GM21360 (cell line): Measurements from ENCODE around the gene YJEFN3.

Experiments used
- ATAC-seq: cut with Tn5 transposase; IDR thresholded peaks from one replicate; pipeline ENCODE4 v1.9.1; 2021; ENCODE audit warnings: mild to moderate bottlenecking, moderate library complexity; ENCODE audit not compliant: unreplicated experiment

Gene YJEFN3, protein sequence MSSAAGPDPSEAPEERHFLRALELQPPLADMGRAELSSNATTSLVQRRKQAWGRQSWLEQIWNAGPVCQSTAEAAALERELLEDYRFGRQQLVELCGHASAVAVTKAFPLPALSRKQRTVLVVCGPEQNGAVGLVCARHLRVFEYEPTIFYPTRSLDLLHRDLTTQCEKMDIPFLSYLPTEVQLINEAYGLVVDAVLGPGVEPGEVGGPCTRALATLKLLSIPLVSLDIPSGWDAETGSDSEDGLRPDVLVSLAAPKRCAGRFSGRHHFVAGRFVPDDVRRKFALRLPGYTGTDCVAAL

DNA sequence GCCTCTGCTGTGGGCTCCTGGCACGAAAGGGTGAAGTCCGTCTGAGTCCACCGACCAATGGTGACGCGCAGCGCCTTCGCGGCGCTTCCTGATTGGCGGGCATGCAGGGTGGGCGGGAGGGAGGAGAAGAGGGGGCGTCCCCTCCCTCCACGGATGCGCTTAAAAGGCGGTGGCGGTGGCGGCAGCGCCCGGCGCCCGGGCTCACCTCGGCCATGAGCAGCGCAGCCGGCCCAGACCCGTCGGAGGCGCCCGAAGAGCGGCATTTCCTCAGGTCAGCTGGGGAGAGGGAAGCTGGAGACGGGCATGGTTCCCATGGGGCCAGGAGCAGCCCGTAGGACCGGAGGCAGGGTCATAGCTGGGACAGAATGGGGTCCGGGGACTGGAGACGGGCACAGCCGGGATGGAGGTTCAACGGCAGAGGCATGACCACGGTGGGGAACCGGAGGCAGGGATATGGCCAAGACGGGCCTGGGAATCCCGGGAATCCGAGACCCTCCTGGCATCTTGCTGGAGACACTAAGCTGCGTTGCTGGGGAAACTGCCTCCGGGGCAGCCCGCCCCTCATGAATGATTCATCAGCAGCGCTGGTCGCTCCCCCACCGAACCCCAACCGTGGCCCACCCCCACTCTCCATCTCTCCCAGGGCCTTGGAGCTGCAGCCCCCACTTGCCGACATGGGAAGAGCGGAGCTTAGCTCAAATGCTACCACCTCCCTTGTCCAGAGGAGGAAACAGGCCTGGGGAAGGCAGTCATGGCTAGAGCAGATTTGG lies at the start of gene YJEFN3:
TSS of gene YJEFN3 (plus strand) at position 191 of the 770 bp plus-strand sequence. CDS start at position 213, 22 bp downstream.
- ATAC-seq, result no peak

DNA sequence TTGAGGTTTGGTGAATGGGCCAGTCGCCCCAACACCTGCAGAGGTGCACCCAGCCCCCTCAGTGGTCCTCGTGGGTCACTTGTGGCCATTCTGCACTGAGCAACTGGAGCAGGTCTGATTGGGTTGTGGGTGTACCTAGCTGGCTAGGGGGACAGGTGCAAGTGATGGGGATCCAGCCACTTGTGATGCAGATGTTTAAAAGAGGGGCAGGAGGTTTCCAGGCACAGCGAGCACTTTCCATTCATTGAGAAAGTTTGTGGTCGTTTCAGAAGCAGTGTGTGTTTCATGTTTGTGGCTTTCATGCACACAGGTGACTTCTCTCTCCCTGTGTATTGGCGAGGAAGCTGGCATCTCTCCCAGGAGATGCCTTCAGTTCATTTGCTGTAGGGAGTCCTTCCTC lies 48.0 kb upstream of the YJEFN3 start:
- no peak for ATAC-seq

DNA sequence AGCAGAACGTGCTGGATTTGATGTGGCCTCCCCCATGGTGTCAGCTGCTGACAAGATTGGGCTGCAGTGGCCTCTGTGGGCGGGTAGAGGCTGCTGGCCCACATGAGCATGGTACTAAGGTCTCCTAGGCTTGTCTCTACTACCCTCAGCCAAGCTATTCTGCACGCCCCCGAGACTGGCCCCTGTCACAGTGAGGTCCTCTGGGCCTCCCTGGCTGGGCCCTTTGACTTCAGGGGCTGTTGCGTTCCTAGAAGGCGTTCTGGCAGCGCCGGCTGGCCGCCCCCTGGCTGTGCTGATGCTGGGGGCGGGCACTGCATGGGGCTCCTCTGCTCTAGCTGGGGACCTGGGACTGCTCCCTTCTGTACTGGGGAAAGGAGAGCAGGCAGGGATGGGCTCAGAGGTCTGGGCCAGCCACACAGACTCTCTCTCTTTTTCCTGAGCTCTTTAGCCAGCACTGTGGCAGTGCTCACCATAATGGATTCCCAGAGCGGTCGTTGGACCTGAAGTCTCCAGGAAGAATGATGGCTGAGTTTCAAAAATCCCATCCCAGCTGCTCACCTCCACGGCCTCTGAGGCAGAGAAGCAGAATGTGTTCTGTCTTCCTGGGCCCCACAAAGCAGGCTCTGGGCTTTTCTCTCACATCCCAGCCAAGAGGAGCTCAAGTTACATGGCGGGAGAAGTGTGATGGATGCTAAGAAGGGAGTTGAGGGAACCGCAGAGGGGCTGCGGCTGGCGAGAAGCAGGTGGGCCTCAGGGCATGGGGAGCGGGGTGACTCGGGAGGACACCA lies 45.7 kb upstream of the YJEFN3 start:
- no peak for ATAC-seq

DNA sequence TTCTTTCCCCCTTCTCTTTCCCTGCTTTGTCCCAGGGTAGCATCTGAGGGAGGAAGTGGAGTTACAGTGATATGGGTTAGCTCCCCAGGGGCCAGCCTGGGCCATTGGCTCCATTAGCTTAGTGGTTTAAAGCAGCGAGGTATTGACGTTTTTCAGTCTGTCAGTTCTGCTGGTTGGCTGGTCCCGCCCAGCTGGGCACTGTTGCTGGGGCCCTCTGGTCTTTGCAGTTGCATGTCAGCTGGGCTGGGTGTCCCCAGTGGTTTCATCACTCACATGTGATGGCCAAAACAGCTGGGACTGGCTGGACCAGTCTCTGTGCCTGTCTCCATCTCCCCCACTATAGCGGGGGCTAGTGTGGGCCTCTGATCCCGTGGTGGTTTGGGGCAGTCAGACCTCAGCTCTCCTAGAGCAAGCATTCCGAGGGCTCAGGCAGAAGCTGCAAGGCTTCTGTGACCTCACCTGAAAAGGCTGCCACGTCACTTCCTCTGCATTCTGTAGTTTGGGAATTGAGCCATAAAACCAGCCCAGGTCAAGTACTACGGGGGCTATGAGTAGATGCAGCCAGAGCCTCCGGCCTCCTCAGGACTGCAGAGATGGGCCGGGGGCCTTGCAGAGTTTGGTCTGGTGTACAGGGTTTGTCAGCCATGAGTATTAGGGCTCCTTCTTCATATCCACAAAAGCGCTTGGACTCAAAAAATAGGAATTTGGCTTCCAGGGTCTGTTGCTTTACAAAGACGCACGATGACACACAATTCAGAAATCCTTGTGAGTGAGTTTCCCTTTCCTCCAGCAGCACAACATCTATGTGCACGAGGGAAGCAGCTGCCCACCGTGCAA lies 43.3 kb upstream of the YJEFN3 start:
- ATAC-seq, result no peak

DNA sequence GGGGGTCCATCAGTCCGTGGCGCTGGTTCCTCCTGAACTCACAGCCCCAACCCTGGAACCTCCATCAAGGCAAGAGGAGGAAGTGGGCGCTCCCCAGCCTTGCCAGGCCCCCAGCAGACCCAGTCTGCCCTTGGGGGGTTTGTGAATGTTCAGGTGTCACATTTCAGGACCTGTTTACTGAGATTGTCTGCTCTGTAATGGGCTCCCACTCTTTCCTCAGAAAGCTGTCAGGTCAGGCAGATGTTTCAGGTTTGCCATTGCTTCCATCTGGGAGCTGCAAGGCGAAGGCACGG lies 42.8 kb upstream of the YJEFN3 start:
- no peak for ATAC-seq

DNA sequence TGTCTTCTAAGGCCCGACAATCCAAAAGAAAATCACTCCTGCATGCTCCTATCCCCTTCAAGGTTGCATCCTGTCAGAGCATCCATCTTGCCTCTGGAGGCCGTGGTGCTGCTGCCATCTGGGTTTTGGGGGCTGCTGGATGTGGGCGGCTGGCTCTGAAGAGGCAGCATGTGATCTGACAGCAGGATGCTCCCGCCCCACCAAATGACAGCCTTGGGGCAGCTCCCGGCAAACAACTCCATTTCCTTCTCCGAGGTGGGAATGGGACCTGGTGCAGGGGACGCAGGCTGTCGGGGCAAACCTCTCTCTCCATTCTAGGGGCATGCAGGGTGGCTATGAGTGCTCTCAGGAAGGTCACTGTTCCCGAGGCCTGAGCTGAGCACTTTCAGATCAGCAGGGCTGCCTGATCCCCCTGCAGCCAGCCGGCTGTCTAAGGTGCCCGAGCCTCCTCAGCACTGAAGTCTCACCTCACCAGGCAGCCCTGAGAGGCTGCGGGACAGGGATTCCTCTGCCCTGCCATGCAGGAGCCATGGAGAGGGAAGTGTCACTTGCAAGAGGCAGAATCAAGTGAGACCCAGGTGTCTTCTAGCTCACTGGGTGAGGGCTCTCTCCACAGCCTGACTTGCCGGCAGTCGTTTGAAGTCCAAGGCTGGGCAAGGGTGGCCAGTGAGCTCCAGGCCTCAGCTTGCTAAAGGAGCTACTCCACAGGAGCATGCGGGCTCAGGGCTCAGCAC lies 42.2 kb upstream of the YJEFN3 start:
- ATAC-seq, result no peak

DNA sequence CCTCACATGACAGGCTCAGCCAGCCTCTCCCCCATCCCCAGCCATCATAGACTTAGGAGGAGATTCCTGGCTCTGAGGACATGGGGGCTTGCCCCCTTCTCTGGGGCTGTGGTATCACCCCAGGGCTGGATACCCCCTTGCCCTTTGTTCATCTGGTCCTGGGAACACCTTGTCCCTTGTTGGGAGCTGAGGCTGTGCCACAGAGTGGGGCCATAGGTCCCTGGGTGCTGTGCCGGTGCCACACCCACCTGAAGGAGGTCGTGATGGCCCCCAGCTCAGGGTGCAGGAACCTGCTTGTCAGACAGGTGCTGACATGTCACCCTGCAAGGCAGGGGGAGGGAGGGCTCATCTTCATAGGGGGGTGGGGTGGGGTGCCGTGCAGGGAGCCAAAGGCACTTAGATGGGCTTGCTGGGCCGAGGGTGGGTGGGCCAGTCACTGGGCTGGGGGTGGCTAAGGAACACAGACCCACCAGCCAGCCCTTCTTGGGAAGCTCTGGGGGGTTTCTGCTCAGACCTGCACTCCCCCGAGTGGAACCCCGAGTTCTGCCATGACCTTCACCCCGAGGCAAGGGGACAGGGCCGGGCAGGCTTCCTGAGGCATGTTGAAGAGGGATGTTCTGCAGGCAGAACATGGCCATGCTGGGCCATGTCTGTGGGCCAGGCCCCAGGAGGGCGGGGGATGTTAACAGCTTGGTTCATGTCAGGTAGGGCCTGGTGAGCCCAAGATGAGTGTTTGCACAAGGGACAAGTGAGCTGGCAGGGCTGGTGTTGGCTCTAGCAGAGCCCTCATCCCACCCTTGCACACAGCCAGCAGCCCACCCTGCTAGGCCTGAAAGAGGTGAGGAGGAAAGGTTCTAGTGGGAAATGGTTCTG lies 41.4 kb upstream of the YJEFN3 start:
- ATAC-seq, result no peak

DNA sequence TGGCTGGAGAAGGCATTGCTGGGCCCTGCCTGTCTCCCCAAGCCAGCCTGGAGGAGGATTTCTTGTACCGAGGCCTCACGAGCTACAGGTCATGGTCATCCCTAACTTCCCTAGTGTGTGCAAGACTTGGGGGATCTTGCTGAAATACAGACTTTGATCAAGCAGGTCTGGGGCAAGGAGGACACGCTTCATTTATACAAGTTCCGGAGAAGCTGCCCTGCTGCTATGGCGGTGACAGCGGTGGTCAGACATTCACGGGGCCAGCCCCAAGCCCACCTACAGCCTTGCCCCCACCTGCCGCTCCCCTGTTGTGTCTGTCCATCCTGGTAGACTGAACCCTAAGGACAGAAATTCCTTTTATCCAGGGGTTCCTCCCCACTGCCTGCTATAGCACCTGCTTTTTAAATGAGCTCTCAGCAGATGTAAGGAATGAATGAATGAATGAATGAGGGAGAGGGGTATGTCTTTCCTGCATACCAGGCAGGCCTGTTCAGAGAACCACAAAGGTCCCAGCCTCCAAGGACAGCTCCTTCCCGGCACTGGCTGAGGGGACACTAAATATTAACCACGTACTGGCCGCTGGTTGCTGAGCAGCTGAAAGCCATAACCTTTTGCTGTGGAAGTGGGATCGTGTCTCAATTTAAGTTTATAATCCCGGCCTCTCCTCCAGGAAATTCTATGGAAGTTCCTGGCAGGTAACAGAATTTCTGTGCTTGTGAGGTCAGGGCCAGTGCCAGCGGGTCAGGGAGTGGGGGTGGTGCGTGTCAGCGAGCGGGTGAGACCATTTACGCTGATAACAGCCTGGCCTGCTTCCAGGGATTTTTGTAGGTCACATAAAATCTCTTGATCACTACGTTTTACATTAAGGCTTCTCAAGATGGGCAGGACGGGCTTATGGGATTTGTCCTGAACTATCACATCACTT lies 40.5 kb upstream of the YJEFN3 start:
- ATAC-seq, result no peak

DNA sequence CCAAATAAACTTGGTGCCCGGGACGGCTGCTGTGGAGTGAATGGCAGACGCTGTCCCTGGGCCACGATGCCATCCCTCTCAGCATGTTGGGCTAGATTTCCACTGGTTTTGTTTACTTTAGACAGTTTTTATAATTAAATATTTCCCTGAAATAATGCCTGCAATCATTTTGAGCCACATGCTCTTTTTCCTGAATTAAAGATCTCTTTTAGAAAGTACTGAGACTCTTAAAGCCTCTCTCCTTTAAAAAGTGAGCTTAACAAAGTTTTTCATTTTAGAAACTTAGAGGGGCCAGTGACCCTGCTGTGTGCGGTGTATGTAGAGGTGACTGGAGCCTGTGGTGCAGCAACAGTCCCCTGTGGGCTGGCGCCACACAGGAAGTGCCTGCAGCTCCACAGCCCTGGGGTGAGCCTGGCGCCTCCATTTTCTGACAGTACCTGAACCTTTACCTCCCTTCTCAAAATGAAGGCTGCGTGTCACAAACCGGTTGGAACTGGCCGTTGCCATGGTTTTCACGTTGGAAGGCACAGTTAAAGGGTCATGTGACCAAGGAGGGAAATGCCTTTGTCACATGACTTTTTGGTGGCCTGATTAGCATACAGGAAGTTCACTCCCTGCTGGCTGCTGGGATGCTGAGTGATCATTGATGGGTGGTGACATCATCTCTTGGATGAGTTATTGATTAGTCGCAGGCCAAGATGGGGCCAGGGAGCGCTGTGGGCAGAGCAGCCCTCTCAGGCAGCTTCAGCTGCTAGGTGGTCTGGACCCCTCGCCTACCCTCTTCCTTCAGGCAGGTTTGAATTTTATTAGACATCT lies 39.6 kb upstream of the YJEFN3 start:
- no peak for ATAC-seq

DNA sequence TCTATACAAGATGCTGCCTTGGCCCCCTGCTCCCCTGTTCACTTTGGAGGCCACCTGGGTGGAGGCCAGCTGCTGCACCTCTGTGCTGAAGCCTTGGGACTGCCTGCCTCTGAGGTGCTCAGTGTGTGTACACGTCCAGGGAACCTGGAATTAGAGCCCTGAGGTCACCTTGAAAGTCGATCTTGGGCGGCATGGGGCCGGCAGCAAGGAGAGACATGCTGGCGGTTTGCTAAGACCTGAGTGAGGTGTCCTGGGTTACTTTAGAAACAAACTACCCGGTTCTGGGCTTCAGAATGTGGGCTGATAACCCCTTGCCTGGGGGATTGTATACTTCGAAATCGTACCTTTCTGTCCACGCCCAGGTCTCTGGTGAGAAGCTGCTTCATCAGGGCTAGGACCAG lies 38.9 kb upstream of the YJEFN3 start:
- ATAC-seq, result no peak

DNA sequence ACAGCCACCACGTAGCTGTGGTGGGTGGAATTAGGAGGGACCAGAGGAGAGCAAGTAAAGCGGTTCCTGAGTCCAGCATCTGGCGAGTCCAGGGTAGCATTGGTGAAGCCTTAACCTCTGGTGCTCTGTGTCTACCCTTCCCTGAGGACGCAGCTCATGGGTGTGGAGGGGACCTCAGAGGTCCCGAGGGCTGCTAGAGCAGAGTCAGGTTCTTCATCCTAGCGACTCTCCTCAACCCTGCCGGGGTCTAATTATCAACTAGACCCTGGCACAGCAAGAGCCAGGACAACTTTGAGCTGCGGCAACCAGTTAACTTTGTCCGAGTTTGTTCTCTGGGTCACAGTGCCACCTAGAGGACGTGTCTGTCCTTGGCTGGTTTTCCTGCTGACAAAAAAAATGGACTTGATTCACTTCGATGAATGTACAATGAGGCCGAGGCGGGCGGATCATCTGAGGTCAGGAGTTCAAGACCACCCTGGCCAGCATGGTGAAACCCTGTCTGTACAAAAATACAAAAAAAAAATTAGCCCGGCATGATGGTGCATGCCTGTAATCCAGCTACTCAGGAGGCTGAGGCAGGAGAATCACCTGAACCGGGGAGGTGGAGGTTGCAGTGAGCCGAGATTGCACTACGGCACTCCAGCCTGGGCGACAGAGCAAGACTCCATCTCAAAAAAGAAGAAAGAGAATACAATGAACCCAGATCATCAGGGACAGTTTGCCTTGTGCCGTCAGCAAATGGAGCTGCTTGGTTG lies 38.3 kb upstream of the YJEFN3 start:
- no peak for ATAC-seq

DNA sequence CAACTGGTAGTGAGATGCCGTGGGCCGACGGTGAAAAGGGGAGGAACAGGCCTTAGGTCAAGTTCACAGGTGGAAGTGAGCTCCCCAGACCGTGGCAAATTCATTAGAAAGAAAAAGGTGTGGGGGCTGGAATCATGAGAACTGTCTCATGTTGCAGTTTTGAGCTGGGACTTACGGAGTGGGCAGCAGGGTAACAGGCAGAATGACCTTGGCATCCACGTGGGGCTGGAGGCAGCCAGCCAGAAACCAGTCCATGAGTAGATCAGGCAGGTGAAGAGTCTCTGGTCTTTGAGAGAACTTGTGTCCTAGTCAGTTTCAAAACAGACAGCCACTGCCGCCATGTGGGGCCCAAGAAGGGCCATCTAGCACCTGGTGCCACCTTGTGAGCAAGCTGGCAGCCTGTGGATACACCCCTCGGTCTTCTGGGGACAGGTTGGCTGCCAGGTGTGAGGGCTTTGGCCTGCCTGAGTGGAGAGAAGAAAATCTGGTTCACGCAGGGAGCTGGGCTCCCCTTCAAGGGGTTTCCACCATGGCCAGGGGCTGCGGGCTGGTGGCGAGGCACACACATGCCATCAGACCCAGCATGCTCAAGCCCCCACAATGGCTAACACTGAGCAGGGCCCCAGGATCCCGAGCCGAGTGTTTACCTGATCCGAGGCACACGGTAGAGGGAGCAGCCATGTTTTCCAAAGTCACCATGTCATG lies 37.2 kb upstream of the YJEFN3 start:
- no peak for ATAC-seq

DNA sequence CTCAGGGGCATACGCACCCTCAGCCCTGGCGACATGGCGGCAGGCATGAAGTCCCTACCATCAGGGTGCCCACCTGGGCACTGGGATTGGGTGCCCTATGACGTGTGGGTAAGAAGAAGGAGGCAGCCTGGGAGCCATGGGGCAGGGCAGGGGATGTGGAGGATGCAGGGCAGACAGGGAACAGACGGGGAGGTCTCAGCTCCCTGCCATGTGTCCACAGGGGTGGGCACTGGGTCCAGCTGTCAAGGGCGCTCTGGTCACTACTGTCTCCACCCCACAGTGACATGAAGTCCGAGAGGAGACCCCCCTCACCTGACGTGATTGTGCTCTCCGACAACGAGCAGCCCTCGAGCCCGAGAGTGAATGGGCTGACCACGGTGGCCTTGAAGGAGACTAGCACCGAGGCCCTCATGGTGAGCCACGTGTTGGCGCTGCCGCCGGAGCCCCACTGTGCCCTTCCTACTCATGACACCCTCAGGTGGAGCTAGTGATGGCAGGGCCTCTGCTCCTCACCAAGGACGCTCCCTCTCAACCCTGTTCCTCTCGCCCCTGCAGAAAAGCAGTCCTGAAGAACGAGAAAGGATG lies 36.6 kb upstream of the YJEFN3 start:
- ATAC-seq, result no peak

DNA sequence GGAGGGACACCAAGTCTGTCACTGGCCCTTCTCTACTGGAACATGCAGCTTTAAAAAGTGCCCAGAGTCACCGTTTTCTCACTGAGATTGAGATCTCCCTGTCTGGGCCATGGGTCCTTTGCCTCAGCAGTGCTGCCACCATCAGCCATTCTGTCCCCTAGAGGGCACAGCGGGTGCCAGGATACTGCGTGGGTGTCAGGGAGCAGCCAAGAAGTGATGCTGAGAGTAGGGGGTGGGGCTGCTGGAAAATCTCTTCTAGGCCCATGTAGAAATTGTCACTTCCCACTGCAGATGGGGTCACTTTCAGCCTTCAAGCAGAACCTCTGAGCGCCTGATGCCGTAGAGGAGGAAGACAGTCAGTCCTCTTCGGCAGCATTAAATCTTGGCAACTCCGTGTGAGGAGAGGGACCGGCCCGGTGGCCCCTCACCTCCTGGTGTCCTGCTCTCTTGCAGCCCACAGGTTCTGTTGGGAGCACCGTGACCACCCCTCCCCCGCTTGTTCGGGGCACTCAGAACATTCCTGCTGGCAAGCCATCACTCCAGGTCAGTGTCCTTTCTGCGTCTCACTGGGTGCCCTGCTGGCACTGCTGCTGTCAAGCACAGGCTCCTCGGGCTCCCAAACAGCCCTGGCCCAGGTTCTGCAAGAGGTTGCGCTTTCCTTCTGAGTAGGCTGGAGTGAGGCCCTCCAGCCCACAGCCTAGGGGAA lies 34.7 kb upstream of the YJEFN3 start:
- no peak for ATAC-seq
